ENCODE results near the gene DNLZ.
"Not testable (repeated sequence)": the region's sequence is repeated elsewhere in the genome, so short reads cannot be mapped to it uniquely, and the experiment has no call there.

The DNLZ gene

DNA sequence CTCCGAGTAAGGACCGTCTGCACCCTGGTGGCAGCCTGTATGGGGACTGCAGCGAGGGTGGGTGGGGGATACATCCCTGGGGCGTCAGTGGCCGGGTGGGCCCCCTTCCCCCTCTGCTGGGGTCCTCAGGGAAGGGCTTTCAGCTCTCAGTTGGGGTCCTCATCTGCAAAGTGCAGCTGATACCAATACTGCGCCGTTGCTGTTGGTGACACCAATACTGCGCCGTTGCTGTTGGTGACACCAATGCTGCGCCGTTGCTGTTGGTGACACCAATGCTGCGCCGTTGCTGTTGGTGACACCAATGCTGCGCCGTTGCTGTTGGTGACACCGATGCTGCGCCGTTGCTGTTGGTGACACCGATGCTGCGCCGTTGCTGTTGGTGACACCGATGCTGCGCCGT is 11.7 kb downstream of the DNLZ start:
- in situ Hi-C loops (cut with HindIII; ENCODE audit: low pct_ligation_motif_present, low pct_unique_long_range_greater_than_20kb, low sequenced_read_pairs); DNase-seq: not testable (repeated sequence)

DNA sequence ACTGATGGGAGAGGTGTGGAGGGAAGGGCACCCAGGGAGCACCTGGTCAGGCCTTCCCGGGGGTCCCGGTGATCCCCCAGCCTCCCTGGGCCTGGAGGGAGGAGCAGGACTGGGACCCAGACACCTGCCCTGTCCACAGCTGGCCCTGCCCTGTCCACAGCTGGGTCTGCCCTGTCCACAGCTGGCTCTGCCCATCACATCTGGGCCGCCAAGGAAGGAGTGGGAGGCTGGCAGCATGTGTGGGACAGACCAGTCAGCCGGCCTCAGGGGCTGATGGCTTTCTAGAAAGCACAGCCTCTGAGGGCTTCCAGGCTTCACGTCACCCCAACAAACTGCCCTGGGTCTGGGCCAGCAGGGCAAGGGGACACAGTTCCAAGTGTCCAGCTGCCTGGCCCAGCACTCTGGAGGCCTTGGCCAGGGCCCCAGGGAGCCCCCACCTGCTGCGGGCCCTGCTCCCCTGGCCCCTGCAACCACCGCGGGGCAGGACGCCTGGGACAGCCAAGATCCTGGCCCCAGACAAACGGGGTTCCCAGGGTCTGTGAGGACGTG is 12.2 kb downstream of the DNLZ start:
- no peak for DNase-seq
- in situ Hi-C loops (cut with HindIII; ENCODE audit: low pct_ligation_motif_present, low pct_unique_long_range_greater_than_20kb, low sequenced_read_pairs), result no loop called here

DNA sequence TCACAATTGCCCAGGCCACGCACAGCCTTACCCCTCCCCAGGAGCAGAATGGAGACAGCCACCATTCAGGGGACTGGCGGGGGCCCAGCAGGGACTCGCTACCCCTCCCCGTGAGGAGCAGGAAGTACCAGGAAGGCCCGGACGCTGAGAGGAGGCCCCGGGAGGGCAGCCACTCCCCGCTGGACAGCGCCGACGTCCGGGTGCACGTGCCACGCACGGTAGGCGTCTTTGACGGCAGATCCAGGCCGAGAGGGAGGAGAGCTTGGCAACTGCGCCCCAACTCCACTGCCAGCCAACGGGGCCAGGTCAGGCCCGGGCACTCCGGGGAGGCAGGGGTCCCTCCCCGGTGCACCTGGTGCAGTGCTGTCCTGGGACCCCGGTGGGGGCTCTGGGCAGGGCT is 14.0 kb downstream of the DNLZ start:
- in situ Hi-C loops (cut with HindIII; ENCODE audit: low pct_ligation_motif_present, low pct_unique_long_range_greater_than_20kb, low sequenced_read_pairs), result no loop called here
- DNase-seq, result no peak

DNA sequence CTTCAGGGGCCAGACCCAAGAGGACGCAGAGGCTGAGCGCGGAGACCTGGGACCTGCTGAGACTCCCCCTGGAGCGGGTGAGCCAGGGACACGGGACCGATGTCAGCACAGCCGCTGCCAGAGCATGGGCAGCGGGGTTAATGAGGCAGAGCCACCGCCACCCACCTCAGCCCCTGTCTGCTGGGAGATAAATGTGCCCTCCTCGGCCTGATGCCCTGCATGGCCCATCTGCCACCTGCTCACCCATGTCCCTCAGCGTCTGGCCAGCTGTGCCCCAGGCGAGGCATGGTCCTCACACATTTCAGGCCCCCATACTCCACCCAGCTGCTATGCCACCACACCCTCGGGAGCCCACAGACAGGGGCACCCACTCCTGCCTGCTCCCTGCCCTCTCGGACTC is 14.9 kb downstream of the DNLZ start:
- in situ Hi-C loops (cut with HindIII; ENCODE audit: low pct_ligation_motif_present, low pct_unique_long_range_greater_than_20kb, low sequenced_read_pairs), result no loop called here
- DNase-seq, result no peak

DNA sequence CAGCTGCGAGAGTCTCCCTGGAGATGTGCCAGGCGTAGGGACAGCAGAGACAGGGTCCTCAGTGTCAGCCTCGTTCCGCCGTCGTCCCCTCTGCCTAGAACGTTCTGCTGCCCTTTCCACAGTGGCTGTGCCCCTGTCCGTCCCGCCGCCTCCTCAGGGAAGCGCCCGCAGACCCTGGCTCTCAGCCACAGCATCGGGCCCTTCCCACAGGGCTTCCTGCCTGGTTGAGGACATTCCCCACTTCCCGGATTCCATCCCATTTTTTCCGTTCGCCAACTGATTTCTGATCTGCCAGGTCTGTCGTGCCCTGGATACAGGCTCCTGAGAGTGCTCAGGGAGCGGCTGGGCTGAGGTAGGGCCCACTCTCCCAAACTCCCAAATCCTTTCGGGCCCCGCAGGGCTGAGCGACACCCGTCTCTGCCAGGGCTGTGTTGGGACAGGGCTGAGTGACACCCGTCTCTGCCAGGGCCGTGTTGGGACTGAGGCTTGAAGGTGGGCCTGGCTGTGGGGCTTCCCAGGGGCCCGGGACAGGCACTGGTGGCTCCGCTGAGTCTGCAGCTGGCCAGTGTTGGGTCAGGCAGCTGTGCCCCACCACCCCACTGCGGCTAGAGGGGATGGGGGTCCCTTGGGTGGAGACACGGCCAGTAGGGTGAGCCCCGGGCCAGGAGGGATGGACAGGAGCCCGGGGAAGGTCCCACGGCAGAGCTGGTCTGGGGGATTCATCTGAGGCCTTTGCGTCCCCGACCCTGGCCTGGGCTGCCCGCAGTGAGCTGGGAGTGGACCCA is 15.9 kb downstream of the DNLZ start:
- in situ Hi-C loops (cut with HindIII; ENCODE audit: low pct_ligation_motif_present, low pct_unique_long_range_greater_than_20kb, low sequenced_read_pairs), result no loop called here
- no peak for DNase-seq

DNA sequence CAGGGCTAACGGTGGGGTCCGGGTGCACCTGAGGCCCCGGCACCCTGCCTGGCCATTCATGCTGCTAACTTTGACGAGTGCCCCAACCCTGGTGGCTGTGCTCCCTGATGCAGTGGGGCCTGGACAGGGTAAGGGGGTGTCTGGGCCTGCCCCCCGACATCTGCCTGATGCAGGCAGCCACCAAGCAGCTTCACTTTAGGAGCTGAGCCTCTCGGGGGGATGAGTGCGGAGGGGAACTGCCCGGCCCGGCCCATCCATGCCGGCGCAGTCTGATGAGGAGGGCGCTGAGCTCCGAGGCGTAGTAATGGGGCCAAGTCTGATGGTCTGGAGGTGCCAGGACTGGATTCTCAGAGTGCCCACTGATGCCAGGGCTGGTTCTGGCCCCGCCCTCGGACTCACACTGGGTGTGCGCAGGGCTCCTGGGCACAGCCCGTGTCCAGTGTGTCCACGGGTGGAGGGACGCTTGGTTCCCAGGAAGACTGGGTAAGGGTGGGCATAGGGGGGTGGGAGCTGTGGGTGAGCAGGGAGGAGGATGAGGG is 16.5 kb downstream of the DNLZ start:
- DNase-seq, result no peak
- in situ Hi-C loops (cut with HindIII; ENCODE audit: low pct_ligation_motif_present, low pct_unique_long_range_greater_than_20kb, low sequenced_read_pairs), result no loop called here

DNA sequence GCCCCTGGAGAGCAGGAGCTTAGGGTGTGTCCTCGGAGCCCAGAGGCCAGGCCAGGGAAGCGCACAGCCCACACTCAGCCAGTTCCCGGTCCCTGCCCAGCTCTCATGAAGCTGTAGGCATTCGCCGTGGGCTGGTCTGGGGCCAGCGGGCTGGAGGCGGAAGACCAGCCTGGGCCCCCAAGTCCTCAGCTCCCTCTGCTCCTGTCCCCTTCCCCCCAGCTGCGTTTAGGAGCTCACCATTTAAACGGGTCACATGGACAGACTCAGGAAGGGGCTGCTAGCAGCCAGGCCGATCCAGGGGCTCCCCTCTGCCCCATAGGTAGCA is 17.4 kb downstream of the DNLZ start:
- no peak for DNase-seq
- in situ Hi-C loops (cut with HindIII; ENCODE audit: low pct_ligation_motif_present, low pct_unique_long_range_greater_than_20kb, low sequenced_read_pairs), result no loop called here

DNA sequence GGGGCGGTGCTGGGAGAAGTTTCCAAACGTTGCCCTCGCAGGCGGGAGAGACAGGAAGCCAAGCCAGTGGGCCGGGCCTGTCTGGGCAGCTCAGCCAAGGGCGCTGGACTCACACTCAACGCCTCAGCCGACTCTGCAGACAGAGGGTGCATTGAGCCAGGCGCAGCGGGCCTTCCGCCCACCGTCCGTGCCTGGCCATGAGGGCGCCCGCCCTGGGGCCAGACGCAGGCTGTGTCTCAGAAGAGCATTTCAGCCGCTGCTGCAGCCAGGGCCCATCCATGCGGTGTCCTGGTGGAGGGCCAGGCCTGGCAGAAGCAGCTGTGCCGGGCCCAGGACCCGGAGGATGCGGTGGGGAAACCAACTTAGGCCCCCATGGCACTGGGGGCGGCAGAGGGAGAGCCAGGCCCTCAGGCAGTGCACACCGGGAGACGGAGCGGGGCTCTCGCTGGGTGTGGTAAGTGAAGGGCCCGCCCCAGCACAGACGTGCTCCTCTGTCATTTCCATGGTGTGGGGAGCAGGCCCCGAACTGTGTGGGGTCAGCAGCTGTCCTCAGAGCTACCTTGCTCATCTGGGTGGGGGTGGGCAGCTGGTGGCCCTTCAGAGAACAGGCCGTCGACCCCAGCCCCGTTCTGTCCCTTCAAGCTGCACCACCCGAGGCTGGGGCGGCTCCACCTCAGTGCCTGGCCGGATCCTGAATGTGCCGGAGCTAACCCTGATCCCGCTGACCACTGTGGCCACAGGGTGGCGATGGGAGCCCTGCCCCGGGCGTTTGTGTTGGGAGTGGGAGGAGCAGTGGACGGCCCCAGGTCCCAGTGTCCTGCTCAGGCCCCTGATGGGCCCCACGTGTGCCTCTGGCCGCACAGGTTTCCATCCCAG is 18.0 kb downstream of the DNLZ start:
- in situ Hi-C loops (cut with HindIII; ENCODE audit: low pct_ligation_motif_present, low pct_unique_long_range_greater_than_20kb, low sequenced_read_pairs), result no loop called here
- DNase-seq, result peak; percentile 53

DNA sequence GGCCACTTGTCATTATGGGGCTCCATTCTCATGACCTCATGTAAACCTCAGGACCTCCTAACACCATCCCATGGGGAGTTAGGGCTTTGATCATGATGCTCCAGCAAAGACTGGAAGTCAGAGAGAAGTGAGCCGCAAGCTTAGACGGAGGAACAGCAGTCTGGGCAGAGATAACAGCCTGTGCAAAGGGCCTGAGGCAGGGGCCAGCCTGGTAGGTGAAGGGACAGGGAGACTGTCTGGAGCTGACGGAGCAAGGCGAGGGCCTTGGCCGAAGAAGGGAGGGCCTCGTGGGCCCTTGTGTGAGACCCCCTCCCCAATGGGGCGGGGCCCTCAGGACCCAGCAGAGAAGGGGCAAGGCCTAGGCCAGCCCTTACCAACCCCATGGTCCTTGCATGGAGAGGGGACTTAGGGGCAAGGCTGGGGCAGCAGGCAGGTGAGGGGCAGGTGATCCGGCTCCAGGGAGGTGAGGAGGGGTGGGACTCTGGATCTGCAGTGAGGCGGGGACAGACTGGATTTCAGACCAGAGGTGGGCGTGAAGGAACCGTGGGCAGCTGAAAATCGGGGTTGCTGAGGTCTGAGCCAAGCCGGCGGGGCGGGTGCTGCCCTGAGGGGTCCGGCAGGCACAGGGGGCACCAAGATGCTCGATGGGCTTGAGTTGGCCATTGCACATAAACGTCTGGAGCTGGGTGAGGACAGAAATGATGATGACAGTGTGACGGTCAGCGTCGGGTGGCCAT is 18.8 kb downstream of the DNLZ start:
- in situ Hi-C loops (cut with HindIII; ENCODE audit: low pct_ligation_motif_present, low pct_unique_long_range_greater_than_20kb, low sequenced_read_pairs), result no loop called here

DNA sequence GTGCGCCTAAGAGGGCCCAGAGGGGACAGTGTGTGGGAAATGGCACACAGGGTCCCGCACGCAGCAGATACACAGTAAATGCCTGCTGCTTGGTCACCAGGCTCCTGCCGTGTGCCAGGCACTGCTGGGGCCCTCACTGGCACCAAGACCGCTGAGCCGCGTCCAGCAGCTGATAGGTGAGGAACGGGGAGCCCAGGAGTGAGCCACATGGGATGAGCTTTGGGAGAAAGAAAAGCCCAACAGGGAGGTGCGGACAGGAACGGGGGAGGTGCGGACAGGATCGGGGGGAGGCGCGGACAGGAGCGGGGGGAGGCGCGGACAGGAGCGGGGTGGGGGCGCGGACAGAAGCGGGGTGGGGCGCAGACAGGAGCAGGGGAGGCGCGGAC is 19.7 kb downstream of the DNLZ start:
- in situ Hi-C loops (cut with HindIII; ENCODE audit: low pct_ligation_motif_present, low pct_unique_long_range_greater_than_20kb, low sequenced_read_pairs), result no loop called here
- DNase-seq, result no peak

More for the DNA sequence above, 18.8 kb downstream of the DNLZ start:
- no peak for DNase-seq

DNA sequence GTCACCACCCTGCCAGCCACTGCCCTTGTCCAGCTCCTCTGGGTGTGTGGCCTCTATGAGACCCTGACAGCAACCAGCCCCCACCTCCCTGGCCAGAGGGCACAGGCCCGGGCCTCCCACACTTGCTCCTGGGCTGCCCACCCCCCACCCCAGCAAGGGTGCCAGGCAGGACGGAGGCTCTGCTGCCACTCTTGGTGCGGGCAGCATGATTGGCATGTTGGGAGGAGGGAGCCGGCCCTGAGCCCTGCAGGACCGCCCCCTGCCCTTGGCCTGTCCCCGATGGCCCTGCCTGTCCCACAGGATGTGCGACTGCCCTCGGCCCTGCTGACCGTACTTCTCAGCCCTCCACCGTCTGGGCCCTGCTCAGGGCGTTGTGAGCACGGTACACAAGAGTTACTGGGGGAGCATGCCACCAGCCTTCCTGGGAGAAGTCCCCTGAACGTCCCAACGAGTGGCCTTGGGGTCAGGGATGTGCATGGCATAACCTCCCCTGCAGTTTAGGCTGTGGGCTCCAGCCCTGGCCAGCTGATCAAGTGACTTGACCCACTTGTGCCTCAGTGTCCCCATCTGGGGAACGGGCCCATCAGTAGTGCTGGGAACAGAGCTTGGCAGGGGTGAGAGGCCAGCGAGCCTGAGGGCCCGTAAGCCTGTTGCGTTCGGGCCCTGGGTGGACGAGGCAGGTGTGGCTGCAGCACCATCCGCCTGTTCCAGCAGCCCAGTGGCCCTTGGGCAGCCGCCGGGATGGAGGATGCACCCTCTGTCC is 20.2 kb downstream of the DNLZ start:
- in situ Hi-C loops (cut with HindIII; ENCODE audit: low pct_ligation_motif_present, low pct_unique_long_range_greater_than_20kb, low sequenced_read_pairs), result no loop called here
- DNase-seq, result no peak

DNA sequence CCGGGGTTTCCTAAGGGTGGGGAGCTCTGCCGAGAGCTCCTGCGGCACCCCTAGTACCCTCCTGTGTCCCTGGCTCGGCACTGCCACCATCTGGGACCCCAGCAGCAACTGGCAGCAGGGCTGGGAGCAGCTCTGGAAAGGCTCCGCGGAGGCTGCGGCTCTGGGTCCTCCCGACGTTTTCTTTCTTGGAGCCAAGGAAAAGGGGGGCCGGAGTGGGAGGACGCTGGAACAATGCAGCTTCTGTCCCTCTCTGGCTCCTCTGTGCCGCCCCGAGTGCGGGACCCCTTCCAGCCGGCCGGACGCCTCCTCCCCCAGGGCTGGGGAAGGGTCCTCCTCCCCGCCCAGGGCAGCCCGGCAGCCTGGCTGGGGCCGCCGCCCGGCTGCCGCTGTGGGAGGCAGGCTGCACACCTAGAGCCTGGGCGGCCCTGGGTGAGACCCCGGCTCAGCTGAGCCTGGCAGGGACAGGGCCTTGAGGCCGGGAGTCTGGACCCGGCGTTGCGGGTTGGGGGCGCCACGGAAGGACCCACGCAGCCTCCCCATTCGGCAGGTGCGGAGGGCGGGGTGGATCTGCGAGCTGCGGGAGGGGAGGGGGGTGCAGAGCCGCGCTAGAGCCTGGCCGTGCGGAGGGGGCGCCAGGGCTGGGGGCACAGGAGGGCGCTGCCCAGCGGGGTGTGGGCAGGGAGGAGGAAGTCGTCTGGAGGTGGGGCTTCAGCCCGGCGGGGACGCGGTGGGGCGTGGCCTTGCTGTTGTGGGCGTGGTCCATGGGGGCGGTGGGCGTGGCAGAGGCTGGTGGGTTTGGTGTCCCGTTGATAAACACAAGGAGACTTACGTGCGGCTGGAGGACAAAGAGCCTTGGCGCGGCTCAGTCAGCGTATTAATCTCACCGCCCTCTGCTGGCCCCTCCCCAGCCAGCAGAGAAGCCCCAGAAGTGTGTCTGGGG is 21.1 kb downstream of the DNLZ start:
- DNase-seq, result no peak
- in situ Hi-C loops (cut with HindIII; ENCODE audit: low pct_ligation_motif_present, low pct_unique_long_range_greater_than_20kb, low sequenced_read_pairs), result no loop called here

DNA sequence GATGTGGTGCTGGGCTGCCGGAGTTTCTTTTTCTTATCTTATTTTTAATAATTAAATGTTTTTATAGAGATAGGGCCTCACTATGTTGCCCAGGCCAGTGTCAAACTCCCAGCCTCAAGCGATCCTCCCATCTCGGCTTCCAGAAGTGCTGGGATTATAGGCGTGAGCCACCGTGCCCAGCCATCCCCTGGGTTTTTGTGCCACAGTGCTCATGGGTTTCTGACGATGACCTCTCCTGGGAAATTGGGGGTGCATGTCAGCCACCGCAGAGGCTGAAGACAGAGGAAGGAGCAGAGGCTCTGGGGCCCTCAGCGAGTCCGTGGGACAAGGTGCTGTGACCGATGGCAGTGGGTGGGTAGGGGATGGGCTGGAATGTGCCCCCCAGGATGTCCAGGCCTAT is 21.8 kb downstream of the DNLZ start:
- DNase-seq, result no peak
- in situ Hi-C loops (cut with HindIII; ENCODE audit: low pct_ligation_motif_present, low pct_unique_long_range_greater_than_20kb, low sequenced_read_pairs), result no loop called here

DNA sequence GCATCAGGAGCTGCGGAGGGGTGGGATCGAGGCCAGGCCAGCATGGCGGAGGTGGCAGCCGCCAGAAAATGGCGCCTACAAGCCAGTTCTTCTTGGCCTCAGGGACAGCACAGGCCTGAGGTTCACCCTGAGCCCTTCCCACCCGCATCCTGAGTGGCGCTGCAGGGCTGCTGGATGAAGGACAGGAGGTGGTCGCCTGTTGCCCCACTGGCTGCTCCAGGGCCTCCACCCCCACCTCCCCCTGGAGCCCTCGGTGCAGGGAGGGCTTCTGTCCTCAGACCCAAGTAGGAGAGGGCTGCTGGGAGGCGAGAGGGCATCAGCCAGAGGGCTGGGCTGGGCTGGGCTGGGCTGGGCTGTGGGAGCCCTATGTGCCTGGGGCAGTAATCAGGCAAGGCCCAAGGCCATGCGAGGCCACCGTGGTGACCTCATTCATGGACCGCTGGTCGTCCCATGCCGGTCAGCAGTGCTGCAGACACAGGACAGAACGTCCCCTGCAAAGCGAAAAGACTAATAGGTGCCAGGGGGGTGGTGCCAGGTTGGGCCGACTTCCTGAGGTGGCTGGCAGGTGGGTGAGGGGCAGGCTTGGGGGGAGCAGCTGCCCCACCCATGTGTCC is 22.4 kb downstream of the DNLZ start:
- DNase-seq, result no peak
- in situ Hi-C loops (cut with HindIII; ENCODE audit: low pct_ligation_motif_present, low pct_unique_long_range_greater_than_20kb, low sequenced_read_pairs), result no loop called here

DNA sequence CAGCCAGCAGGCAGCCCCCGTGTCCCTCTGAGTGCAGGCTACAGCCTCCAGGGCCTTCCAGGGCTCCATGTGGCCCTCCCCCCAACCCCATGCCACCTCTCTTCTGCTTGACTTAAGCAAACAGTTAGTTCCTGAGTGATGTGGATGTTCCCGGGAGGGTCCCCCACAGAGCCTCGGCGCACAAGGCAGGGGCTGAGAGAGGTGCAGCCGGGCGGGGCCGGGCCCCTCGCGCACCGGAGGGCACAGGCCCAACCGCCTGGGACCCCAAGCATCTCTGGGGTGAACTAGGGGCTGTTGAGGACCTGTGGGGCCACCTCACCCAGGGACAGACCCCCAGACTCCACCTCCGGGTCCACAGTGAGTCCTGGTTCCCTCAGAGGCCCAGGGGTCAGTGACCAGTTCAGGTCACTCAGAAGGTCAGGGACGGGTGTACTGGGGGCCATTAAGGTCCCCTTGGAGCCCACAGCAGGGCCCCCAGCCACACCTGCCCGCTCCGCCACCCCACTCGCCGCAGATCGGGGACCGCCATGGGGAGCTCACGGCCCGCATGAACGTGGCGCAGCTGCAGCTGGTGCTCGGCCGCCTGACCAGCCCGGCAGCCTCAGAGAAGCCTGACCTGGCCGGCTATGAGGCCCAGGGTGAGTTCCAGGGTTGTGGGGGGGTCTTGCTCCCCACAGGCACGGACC is 23.0 kb downstream of the DNLZ start:
- in situ Hi-C loops (cut with HindIII; ENCODE audit: low pct_ligation_motif_present, low pct_unique_long_range_greater_than_20kb, low sequenced_read_pairs), result no loop called here
- no peak for DNase-seq

DNA sequence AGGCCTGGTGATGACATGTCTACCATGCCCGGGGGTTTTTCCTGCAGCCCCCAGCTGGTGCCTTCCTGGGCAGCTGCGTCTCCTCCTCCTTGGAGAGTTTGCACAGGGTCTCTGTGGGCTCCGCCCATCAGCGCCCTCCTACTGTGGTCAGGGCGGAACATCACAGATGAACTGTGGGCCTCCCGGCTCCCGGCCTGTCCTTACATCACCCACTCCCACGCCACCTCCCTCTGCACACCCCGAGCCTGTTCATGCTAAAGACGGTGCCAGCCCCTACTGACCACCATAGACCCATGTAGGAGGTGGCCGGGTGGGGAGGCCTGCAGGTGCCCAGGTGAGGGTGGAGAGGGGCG is 23.6 kb downstream of the DNLZ start:
- in situ Hi-C loops (cut with HindIII; ENCODE audit: low pct_ligation_motif_present, low pct_unique_long_range_greater_than_20kb, low sequenced_read_pairs), result no loop called here
- DNase-seq, result no peak
